Measurements from ENCODE around the gene ADAMTSL2.

Gene ADAMTSL2

GRCh38 chr9:133536536-133536935 lies 2.0 kb downstream of the ADAMTSL2 start:
- FAIRE-seq, result no peak

- no peak for FAIRE-seq
Observed at GRCh38 chr9:133537257-133537656, 2.8 kb downstream of the ADAMTSL2 start.

GRCh38 chr9:133538176-133538575 lies 3.7 kb downstream of the ADAMTSL2 start:
- no peak for FAIRE-seq

GRCh38 chr9:133538851-133539833 lies 4.6 kb downstream of the ADAMTSL2 start:
- FAIRE-seq, result no peak

GRCh38 chr9:133539991-133540697 lies 5.6 kb downstream of the ADAMTSL2 start:
- no peak for FAIRE-seq

- no peak for FAIRE-seq
Observed at GRCh38 chr9:133540698-133541025, 6.2 kb downstream of the ADAMTSL2 start.

- FAIRE-seq, result no peak
Observed at GRCh38 chr9:133542002-133542401, 7.5 kb downstream of the ADAMTSL2 start.

- FAIRE-seq, result no peak
Observed at GRCh38 chr9:133543772-133544467, 9.4 kb downstream of the ADAMTSL2 start.

- no peak for FAIRE-seq
Observed at GRCh38 chr9:133545494-133546286, 11.2 kb downstream of the ADAMTSL2 start.

- FAIRE-seq, result no peak
Observed at GRCh38 chr9:133546287-133546680, 11.8 kb downstream of the ADAMTSL2 start.

- FAIRE-seq, result no peak
Observed at GRCh38 chr9:133547116-133547515, 12.6 kb downstream of the ADAMTSL2 start.

- FAIRE-seq, result no peak
Observed at GRCh38 chr9:133551446-133551845, 16.9 kb downstream of the ADAMTSL2 start.

GRCh38 chr9:133552236-133552635 lies 17.7 kb downstream of the ADAMTSL2 start:
- no peak for FAIRE-seq

- FAIRE-seq, result no peak
Observed at GRCh38 chr9:133553123-133553522, 18.6 kb downstream of the ADAMTSL2 start.

- FAIRE-seq, result no peak
Observed at GRCh38 chr9:133553973-133554713, 19.6 kb downstream of the ADAMTSL2 start.

GRCh38 chr9:133554729-133555128 lies 20.2 kb downstream of the ADAMTSL2 start:
- FAIRE-seq, result no peak

GRCh38 chr9:133556354-133556753 lies 21.9 kb downstream of the ADAMTSL2 start:
- no peak for FAIRE-seq

GRCh38 chr9:133557581-133557980 lies 23.1 kb downstream of the ADAMTSL2 start:
- FAIRE-seq, result no peak

- no peak for FAIRE-seq
Observed at GRCh38 chr9:133558191-133559126, 24.0 kb downstream of the ADAMTSL2 start.

- FAIRE-seq, result no peak
Observed at GRCh38 chr9:133560311-133560710, 25.8 kb downstream of the ADAMTSL2 start.

GRCh38 chr9:133560944-133561343 lies 26.4 kb downstream of the ADAMTSL2 start:
- FAIRE-seq, result no peak

Data from A204.1 (cell line).